GM18517 (cell line): ENCODE measurements around the gene C1orf52.
A peak's percentile ranks its signal among the peaks of the same experiment; 100 is the strongest.

Experiments
- ATAC-seq: cut with Tn5 transposase; IDR thresholded peaks from one replicate; pipeline ENCODE4 v1.9.1; 2021; ENCODE audit warnings: mild to moderate bottlenecking, moderate library complexity; ENCODE audit not compliant: unreplicated experiment

The C1orf52 gene

DNA sequence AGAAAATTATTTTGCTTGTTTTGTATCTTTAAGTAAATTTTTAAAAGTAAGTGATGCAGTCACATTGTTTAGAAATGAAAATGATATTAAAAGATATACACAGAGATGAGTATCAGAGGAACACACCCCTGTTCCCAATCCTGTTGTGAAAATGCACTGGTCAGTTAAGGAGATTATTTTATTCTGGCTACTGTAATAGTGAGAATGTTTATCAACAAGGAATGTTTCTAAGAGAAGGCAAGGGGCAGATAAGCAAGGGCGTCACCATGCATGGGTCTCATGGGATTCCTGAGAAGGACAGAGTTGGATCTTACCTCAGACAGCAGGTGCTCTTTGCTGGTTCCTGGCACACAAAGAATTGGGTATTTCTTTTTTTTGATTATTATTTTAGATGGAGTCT, 21.8 kb downstream of the C1orf52 start:
- no peak for ATAC-seq

DNA sequence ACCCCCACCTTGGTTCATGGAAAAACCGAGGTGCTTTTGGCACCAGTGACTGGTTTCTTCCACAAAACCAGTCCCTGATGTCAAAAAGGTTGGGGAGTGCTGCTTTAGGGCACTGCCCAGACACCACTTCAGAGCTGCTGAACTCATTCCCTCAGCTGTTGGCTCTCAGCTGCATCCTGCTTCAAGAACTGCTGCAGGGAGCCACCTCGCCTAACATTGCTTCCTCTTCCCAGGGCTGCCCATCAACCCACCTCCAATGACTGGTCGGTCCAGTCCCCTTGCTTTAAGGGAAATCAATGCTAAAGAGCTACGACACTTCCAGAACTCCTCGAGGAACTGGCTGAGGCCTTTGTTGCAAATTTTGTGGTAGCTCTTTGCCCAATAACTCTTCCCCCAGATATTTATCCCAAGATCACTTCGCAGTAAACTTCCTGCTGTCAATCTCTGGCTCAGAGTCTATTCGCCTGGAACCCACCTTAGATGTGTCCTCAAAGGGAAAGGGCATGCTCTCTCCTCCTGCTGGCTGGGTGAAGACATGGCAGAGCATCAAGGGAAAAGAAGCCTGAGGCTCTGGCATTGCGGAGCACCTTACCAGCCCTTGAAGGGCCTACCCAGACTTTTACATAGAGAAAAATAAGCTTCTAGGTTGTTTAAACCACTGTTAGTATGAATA, 29.0 kb downstream of the C1orf52 start:
- ATAC-seq, result no peak

DNA sequence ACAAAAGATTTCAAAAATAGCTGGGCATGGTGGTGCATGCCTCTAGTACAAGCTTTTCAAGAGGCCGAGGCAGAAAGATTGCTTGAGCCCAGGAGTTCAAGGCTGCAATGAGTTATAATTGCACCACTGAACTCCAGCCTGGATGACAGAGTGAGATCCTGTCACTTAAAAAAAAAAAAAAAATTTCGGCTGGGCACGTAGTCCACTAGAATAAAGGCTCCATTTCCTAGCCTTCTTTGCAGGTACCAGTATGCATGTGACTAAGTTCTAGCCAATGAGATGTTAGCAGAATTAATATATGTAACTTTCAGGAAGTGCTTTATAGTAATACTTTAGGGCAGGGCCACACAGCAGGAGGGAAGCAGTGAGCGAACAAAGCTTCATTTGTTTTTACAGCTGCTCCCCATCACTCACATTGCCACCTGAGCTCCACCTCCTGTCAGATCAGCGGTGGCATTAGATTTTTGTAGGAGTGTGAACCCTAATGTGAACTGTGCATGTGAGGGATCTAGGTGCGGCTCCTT, 29.8 kb downstream of the C1orf52 start:
- no peak for ATAC-seq

DNA sequence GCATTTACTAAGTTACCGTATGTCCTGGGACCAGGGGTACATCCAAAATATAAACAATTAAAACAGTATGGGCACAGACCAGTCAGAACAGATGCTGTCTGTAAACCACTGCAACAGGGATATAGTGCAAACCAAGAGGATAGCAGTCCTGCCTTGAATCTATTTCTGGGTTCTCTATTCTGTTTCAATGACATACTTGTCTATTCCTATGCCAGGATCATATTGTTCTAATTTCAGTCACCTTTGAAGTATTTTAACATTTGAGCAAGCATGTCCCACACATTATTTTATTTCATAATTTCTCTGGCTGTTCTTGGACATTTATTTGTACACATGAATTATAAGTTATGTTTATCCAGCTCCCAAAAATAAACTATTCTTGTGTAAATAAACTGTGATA, 30.5 kb downstream of the C1orf52 start:
- no peak for ATAC-seq

DNA sequence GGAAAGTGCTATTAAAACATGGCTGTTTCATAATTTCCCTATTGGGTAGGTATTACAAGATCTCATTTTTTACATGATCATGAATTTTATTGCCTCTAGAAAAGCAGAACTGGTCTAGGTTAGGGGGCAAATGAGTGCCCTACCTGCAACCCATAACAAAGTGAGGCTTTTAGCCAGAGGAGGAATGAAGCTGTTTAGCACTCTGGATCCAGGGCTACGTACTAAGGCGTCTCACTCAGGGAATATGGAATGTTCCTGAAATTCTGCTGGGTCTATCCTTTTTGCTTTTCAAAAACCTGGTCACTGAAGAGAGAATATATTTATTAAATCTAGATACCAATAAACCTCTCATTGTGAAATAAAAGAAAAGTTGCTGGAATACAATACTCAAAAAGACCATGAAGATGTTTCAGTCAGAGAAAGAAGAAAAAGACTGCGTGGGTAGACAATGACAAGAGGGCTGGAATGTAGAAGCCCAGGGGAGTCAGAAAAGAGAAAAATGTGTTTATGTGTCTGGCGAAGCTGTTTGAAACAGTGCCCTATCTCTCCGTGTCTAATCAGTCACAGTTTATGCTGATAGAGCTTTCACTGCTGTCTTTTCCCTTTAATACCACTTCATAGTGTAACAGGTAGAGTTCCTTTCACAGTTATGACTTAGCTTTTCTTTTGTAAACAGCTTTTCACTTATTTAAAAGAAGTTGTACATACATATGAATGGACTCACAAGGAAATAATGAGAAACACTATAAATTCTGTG, 33.7 kb downstream of the C1orf52 start:
- no peak for ATAC-seq

DNA sequence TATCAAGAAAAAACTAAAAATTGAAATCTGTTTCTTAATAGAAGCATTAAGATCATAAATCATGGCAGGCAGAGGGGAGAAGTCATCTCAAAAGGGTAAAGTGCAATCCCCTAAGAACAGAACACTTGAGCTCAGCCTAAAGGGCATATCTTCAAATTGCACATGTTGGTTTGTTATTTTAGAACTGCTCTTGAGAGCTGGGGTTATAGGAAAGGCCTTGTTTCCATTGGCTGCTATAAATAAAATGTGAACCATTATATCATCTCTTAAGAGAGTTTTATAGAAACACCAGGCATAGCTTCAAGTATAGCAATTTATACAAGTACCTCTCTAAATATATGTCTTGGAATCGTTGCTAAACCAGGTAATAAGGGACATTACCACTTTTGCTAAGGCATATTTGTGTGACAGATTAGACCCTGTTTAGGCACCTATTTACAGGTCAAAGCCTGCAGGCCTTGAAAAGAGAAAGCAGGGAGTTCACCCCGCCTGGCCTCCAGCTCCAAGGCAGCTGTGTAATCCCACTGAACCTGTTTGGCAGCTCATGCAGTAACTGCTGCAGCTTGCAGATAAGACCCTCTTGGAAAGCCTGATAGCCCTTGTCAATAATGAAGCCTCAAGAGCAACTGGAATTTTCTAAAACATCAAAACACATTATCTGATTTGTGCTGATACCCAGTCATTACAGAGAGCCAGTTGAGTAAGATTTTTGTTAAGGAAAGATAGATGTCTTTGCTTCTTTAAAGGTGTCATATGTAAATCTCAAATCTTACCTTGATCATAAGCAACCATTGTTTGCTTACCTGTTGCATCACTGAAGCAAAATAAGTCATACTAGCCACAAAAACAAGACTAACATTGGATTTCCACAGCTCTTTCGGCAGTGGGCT, 34.5 kb downstream of the C1orf52 start:
- no peak for ATAC-seq

DNA sequence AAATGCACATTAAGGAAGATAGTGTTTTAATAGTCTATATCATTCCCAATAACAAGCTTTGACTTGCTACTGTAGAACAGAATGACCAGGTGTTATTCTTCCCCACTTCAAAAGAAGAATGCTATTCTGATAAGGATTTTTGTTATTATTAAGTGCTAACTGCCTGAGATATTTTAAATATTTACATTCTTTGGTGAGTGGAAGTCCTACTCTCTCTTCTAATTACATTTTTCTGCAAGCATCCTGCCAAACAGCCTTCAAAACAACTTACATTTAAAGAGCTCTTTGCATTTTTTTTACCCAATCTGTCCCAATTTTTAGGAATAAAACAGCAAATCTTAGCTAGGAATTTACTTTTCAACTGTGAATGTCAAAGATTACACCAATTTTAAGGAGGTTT, 35.2 kb downstream of the C1orf52 start:
- no peak for ATAC-seq

DNA sequence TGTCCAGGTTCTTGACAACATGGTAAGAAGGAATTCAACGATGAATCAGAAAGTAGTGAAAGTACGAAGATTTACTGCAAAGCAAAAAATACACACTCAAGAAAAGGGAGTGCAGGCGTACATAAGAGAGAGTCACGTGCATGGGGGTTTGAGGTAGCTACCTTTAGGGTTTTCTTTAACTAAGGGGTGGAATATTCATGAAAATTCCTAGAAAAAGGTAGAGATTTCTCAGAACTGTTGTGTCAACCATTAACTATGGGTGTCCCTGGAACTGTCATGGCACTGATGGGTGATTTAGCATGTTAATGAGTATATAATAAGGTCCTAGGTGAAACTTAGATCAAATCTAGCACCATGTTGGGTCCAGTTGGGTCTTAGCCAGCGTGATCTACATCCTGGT, 36.1 kb downstream of the C1orf52 start:
- ATAC-seq, result no peak

DNA sequence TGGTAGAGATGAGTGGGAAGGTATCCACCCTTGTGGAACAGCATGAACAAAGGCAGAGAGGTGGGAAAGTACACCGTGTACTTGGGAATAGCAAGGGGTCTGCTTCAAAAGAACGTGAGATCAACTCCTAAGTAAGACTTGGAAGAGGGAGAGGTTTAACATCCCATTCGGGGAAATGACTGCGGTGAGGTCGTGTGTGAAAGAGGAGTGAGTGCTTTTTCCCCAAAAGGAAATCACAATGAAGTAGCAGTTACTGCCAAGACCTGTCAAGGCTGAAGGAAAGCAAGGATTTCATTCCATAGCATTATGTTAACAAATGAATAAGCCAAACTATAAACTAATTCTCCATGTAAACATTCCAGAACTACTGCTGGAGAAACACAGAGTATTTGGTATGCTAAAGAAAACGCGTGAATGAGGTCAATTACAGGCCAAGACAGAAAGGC, 38.7 kb downstream of the C1orf52 start:
- no peak for ATAC-seq

DNA sequence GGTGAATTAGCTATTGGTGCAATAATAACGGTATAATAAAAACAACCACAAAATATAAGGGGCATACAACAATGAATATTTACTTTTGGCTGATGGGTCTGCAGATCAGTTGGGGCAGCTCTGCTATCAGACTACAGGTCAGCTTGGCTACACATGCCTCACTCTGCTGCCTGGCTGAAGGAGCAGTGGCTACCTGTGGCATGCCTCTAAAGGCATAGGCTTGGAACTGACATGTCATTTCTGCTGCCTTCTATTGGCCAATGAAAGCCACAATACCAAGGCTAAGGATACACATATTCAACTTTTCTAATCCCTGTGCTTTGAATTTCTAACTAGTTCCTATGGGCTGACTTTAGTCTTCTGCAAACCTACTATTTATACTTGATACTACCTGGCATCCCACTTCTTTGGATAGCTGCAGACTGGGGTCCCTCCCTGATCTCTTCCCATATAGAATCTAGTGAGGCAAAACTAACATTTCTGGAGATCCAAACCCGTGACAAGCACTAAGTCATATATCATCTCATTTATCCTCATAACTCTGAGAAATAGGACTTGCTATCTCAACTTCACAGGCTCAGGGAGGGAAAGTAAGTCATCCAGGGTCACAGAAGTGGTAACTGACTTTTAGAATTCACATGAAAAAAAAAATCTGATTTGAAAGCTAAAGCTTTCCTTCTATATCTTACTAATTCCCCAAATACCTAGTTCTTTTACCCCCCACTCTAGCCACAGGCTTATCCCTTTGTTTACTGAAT, 39.4 kb downstream of the C1orf52 start:
- ATAC-seq, result no peak

DNA sequence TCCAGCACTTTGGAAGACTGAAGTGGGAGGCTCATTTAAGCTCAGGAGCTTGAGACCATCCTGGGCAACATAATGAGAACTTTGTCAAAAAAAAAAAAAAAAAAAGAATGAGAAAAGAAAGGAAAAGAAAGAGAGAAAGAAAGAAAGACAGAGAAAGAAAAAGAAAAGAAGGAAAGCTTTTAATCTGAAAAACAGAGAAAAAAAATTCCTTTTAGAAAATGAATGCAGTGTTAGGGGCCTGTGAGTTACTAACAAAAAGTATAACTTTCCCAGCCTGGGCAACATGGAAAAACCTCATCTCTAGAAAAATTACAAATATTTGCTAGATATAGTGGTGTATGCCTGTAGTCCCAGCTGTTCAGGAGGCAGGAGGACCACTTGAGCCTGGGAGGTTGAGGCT, 42.8 kb downstream of the C1orf52 start:
- ATAC-seq, result no peak

DNA sequence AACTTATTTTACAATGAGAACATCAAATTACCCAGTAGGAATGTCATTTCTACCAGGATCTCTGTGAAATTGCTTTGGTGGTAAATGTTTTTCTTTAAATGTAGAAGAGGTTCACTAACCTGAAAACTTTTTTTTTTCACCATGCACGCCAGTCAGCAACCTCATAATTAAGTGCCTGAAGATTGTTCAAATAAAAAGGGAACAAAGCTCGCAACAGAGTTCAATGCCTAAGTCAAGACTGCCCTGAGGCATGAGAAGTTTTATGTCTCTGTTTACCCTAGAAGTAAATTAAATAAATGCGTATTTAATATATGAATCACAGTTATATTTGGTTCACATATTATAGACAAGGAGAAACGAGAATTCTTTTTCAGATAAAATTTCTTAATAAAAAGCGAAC, 44.8 kb downstream of the C1orf52 start:
- ATAC-seq, result no peak

DNA sequence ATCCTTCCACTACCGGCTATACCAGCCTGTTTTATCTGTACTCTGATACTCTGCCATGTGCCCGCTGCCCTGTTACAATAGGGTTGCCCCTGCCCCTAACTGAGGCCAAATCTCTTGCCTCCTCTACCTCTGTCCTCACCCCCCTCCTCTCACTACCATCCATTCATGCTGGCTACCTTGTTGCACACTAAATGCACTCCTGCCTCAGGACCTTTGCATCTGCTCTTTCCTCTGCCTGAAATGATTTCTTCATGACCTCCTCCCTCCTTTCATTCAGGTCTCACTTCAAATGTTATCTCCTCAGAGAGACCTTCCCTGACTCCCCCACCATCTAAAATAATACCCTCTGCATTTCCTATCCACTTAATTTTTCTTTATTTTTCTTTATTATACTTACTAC, 51.0 kb downstream of the C1orf52 start:
- no peak for ATAC-seq

DNA sequence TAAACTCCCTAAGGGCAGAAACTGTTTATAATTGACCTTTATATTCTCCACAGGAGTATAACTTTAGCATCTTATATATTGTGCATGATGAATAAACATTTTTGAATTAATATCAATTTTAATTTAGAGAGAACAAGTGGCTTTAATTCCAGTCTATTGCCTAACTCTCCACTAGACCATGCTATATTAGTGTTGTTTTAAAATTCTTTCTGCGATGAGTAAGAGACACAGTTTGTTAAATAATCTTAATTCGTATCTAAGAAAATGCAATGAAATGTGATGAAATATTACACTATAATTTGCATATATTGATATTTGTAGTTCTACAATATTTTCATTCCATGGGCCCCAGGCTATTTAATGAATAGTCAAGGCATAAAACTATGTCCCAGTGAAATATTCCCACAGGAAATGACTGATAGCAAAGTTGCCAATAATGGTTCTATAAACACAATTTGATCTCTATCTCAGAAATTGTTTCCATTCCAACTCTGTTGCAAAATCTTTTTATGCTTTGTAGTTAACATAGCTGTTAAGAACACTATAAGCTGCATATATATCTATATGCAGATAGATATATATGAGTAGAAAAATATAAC, 55.8 kb downstream of the C1orf52 start:
- ATAC-seq, result no peak

DNA sequence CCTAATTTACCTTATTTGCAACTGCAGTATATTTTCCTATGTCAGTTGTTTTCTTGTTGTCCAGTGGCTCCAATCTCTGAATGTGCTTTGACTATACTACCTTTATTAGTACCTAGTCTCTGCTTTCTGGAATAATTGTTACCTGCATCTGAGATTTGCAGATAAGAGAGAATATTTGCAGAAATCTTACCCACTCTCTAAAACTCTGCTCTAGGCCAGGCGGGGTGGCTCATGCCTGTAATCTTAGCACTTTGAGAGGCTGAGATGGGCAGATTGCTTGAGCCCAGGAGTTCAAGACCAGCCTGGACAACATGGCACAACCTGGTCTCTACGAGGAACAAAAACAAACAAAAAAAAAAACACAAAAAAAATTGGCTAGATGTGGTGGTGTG, 56.6 kb downstream of the C1orf52 start:
- no peak for ATAC-seq

DNA sequence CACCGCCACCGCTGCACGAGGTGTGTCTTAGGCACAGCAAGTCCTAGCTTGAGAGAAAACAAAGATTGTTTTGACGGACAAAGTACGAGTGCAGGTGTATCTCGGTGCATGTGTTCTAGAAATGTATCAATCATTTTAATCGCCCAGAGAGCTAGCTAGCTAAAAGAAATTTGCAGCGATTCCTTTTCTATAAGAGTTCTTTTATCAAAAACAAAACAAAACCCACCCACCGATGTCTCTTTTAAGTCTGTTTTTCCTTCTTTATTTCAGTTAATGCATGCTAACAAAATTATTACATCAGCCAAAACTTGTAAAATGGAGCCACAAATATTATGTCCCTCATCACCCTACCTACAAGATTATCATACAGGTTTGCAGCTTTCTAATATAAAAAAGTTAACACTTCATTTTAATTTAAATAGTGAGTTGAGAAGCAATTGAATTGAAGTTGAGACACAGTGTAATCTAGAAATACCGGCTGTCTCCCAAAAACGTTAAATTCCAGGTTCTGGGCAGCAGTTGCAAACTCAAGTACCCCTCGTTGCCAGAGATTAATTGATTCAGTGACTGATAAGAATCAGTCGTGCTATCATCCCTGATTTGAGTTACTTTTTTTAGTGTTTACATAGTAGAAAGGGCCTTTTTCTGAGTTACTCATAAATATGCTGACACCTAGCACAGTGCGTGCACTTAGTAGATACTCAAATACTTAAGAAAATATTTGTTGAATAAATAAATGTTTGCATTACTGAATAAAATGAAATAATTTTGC, 57.2 kb downstream of the C1orf52 start:
- no peak for ATAC-seq

DNA sequence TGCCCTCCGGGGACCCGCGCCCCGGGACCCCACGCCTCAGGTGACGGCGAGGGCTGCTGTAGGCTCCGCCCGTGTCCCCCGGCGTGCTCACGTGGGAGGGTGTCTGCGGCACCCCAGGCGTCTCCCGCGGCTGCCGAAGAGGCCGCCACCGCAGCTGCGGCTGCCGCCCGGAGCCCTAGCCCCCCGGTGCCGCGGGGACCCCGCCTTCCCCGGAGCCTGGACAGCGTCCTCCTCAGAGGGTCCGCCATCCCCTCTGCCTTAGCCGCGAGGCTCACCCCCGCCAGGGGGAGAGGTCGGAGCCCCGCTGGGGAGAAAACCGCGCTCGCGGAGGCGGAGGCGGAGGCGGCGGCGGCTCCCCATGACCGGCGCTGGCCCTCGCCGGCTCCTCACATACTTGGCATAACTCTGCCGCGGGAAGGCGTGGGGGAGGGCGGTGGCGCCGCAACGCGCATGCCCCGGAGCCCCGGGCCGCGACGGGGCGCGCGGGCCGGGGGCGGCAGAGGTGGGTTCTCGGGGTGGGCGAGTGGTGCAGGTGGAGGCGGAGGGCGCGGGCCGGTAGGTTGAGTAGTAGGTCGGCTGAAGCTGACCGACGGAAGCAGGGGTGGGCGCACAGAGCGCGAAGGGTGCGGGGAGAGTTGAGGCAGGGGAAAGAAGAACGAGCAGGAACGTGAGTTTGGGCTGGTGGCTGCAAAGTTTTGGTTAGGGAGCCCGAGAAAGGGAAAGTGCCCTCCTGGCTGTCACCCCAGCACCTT, 57.9 kb downstream of the C1orf52 start:
- ATAC-seq, result peak; percentile 47

DNA sequence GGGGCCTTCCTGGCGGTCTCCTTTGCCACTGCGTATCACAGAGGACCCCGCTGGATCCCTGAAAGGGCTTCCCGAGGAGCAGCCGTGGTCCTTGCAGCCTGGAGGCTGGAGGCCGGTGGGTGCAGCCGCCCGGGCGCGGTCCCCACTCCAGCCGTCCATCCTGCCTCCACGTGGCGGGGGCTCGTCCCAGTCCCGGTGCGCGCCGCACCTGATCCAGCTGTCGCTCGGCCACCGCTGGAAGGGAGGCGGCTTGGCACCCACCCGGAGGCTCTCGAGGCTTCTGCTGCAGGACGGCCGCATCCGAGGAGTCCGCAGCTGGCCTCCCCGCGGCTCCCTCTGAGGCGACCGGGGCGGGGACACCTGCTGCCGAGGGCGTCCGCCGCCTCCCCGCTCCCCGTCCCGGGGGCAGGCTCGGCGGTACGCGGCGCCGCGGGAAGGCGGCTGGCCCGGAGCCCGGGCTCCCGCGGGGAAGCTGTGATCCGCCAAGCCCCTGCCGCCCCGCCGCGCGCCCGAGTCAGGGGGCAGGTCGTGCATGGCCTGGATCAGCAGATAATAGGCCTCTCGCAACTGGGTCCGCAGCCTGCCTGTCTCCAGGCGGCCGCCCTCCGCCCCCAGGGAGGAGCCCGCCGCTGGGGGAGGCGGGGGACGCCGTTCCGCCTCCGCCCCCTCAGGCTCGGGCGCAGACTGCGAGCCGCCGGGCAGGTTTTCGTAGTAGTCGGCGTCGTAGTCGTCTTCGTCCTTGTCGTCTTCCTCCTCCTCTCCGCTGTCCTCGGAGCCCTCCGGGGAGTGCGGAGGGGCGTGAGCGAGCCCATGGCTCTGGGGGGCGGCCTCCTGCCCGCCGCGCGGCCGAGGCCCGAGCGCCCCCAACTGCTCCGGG, 58.8 kb downstream of the C1orf52 start, which contains the start of gene SYDE2:
SYDE2 (minus strand) TSS at position 554 of the 877 bp plus-strand sequence; CDS start at position 534, 20 bp downstream.
- ATAC-seq, result peak; percentile 68
